ENCODE measurements around the gene CYP24A1.

Gene CYP24A1

DNA sequence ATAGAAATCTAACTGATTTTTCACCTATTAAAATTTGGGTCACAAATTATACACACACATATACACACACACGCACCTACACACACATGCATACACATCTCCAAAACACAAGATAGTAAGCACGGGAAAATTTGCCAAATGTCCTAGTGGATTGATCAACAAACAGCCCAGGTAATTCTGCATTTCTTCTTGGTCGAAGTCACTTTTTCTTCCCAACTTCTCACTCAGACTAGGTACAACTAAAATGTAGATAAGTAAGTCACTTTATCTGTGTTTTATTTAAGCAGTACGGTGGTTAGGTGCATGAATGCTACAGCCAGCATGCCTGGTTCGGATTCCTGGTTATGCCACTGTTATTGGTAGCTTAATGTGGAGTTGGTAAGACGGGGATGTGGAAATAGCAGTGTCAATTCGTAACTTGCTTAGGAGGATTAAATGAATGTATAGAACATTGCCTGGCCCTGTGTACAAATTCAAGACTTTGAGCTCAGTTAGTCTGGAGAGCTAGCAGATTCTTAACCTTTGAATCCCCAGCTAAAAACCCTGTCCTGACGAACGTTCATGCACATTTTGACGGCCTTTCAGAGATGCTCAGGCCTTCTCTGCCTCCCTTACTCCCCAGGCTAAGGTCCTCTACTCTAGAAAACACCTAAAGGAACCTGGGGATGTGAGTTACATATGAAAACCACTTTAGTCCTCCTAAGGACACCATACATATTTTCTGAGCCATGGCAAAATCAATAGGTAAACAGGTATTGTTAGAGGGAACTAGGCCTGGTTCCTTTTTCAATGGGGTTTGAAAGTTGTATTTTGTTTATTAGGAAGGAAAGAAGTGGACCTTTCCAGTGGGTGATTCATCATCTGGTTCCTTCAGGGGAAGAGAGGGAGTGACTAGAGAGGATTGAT, 50.9 kb downstream of the CYP24A1 start:
- H3K4me3 ChIP-seq (ENCODE audit: control insufficient read depth, low read depth, low read length) = no peak overlapping the region
- TF ChIP-seq CTCF (IDR thresholded peaks at IDR 0.05; ENCODE audit: control insufficient read depth, insufficient read depth, low read depth, low read length, missing control alignments) = no peak
- DNase-seq (ENCODE audit: low read depth) = no peak

GRCh38 chr20:54122189-54122588, 51.6 kb downstream of the CYP24A1 start:
- no peak for DNase-seq (ENCODE audit: low read depth)

DNA sequence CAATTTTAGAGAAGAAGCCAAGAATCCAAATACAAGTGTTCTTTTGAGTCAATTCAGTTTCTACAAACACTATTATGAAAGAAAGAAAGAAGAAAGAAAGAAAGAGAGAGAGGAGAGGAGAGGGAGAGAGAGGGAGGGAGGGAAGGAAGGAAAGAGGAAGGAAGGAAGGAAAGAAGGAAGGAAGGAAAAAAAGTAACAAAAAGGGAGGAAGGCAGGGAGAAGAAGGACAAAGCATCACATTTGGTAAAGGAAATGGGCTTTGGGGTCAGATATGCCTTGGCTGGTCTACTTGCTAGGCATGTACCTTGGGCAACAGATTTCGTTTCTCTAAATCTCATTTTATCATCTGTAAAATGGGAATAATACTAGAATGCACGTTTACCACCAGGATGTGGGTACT, 54.0 kb downstream of the CYP24A1 start:
- TF ChIP-seq CTCF (IDR thresholded peaks at IDR 0.05; ENCODE audit: control insufficient read depth, insufficient read depth, low read depth, low read length, missing control alignments) = no peak
- H3K4me3 ChIP-seq (ENCODE audit: control insufficient read depth, low read depth, low read length) = no peak overlapping the region
- no peak for DNase-seq (ENCODE audit: low read depth)

More at GRCh38 chr20:54122189-54122588, 51.6 kb downstream of the CYP24A1 start:
- no peak for TF ChIP-seq CTCF (IDR thresholded peaks at IDR 0.05; ENCODE audit: control insufficient read depth, insufficient read depth, low read depth, low read length, missing control alignments)
- no peak overlapping the region for H3K4me3 ChIP-seq (ENCODE audit: control insufficient read depth, low read depth, low read length)

- DNase-seq (ENCODE audit: low read depth) = no peak
- TF ChIP-seq CTCF (IDR thresholded peaks at IDR 0.05; ENCODE audit: control insufficient read depth, insufficient read depth, low read depth, low read length, missing control alignments) = no peak
- H3K4me3 ChIP-seq (ENCODE audit: control insufficient read depth, low read depth, low read length) = no peak overlapping the region
These were observed 55.4 kb downstream of the CYP24A1 start for GRCh38 chr20:54118220-54119001.

GRCh38 chr20:54116550-54117235, 57.1 kb downstream of the CYP24A1 start:
- no peak for DNase-seq (ENCODE audit: low read depth)
- no peak overlapping the region for H3K4me3 ChIP-seq (ENCODE audit: control insufficient read depth, low read depth, low read length)
- no peak for TF ChIP-seq CTCF (IDR thresholded peaks at IDR 0.05; ENCODE audit: control insufficient read depth, insufficient read depth, low read depth, low read length, missing control alignments)

- TF ChIP-seq CTCF (IDR thresholded peaks at IDR 0.05; ENCODE audit: control insufficient read depth, insufficient read depth, low read depth, low read length, missing control alignments) = no peak
- peak; percentile 16 for DNase-seq (ENCODE audit: low read depth)
- no peak overlapping the region for H3K4me3 ChIP-seq (ENCODE audit: control insufficient read depth, low read depth, low read length)
These were observed 58.5 kb downstream of the CYP24A1 start for GRCh38 chr20:54115172-54115854.

Measured in AG09309 (cell line).